H9 (cell line): ENCODE measurements around the gene FCRL6. TPM values are rescaled to one million over a fixed set of nuclear protein-coding genes. Genes with fewer than 3 reads are reported as not detected.

ENCODE experiments used
- DNase-seq: peaks from one replicate; pipeline ENCODE4 v3.0.0-alpha.2; 2017
- H2AFZ ChIP-seq: one replicate; pipeline ENCODE4 v1.6.1; 2013; ENCODE audit warnings: mild to moderate bottlenecking, low read length, control low read depth, moderate library complexity
- H2AK5ac ChIP-seq: 2 replicates; pipeline ENCODE4 v1.6.1; 2013; ENCODE audit warnings: low read length, control low read depth, mixed read lengths; ENCODE audit not compliant: insufficient read length
- H2BK120ac ChIP-seq: one replicate; pipeline ENCODE4 v1.6.1; 2013; ENCODE audit warnings: low read depth, mild to moderate bottlenecking, low read length, control low read depth, inconsistent platforms; ENCODE audit not compliant: poor library complexity, severe bottlenecking
- H2BK12ac ChIP-seq: 2 replicates; pipeline ENCODE4 v1.6.1; 2013; ENCODE audit warnings: low read length, control low read depth, mixed read lengths, low read depth; ENCODE audit not compliant: insufficient read length
- H2BK15ac ChIP-seq: 2 replicates; pipeline ENCODE4 v1.6.1; 2013; ENCODE audit warnings: low read depth, low read length, control low read depth
- H2BK20ac ChIP-seq: one replicate; pipeline ENCODE4 v1.6.1; 2013; ENCODE audit warnings: low read depth, mild to moderate bottlenecking, low read length, control low read depth, inconsistent platforms; ENCODE audit not compliant: poor library complexity, severe bottlenecking
- H2BK5ac ChIP-seq: 2 replicates; pipeline ENCODE4 v1.6.1; 2013; ENCODE audit warnings: low read length, control low read depth, mixed read lengths; ENCODE audit not compliant: insufficient read length
- H3K14ac ChIP-seq: 2 replicates; pipeline ENCODE4 v1.6.1; 2013; ENCODE audit warnings: low read length, control low read depth; ENCODE audit not compliant: insufficient read depth
- H3K18ac ChIP-seq: 2 replicates; pipeline ENCODE4 v1.6.1; 2013; ENCODE audit warnings: low read depth, mild to moderate bottlenecking, mixed read lengths, low read length, control low read depth; ENCODE audit not compliant: insufficient read length
- H3K23ac ChIP-seq: 2 replicates; pipeline ENCODE4 v1.6.1; 2013; ENCODE audit warnings: low read length, control low read depth, mixed read lengths, low read depth; ENCODE audit not compliant: insufficient read length
- H3K23me2 ChIP-seq: 2 replicates; pipeline ENCODE4 v1.6.1; 2013; ENCODE audit warnings: low read depth, mild to moderate bottlenecking, mixed read lengths, low read length, control low read depth; ENCODE audit not compliant: insufficient read length, poor library complexity, severe bottlenecking
- H3K27ac ChIP-seq: 2 replicates; pipeline ENCODE4 v1.5.1; 2013; ENCODE audit warnings: low read length, control low read depth, mixed read lengths, low read depth; ENCODE audit not compliant: insufficient read length
- H3K27me3 ChIP-seq: 2 replicates; pipeline ENCODE4 v1.6.1; 2013; ENCODE audit warnings: low read length, control low read depth, inconsistent platforms; ENCODE audit not compliant: insufficient read depth
- H3K4ac ChIP-seq: 2 replicates; pipeline ENCODE4 v1.6.1; 2013; ENCODE audit warnings: low read depth, mild to moderate bottlenecking, control low read depth, inconsistent platforms, low read length, moderate library complexity
- H3K4me1 ChIP-seq: 2 replicates; pipeline ENCODE4 v1.6.1; 2013; ENCODE audit warnings: low read length, control low read depth, inconsistent platforms; ENCODE audit not compliant: insufficient read depth
- H3K4me2 ChIP-seq: 2 replicates; pipeline ENCODE4 v1.6.1; 2013; ENCODE audit warnings: low read length, control low read depth, mixed read lengths; ENCODE audit not compliant: insufficient read length, insufficient read depth
- H3K56ac ChIP-seq: 2 replicates; pipeline ENCODE4 v1.6.1; 2013; ENCODE audit warnings: low read depth, mild to moderate bottlenecking, mixed read lengths, low read length, control low read depth; ENCODE audit not compliant: insufficient read length
- H3K79me1 ChIP-seq: 2 replicates; pipeline ENCODE4 v1.6.1; 2013; ENCODE audit warnings: low read depth, mild to moderate bottlenecking, moderate library complexity, low read length, control low read depth, inconsistent platforms; ENCODE audit not compliant: insufficient read depth, poor library complexity, severe bottlenecking
- H3K79me2 ChIP-seq: 2 replicates; pipeline ENCODE4 v1.6.1; 2013; ENCODE audit warnings: low read length, control low read depth, inconsistent platforms; ENCODE audit not compliant: insufficient read depth
- H3K9ac ChIP-seq: 2 replicates; pipeline ENCODE4 v1.6.1; 2013; ENCODE audit warnings: low read length, control low read depth, mixed read lengths; ENCODE audit not compliant: insufficient read length; ENCODE audit errors: extremely low read depth
- H3K9me3 ChIP-seq: one replicate; pipeline ENCODE4 v1.6.1; 2013; ENCODE audit warnings: low read depth, low read length, inconsistent platforms; ENCODE audit not compliant: control insufficient read depth
- H3T11ph ChIP-seq: one replicate; pipeline ENCODE4 v1.6.1; 2013; ENCODE audit warnings: mild to moderate bottlenecking, low read length, control low read depth, inconsistent platforms
- H4K20me1 ChIP-seq: one replicate; pipeline ENCODE4 v1.6.1; 2013; ENCODE audit not compliant: control insufficient read depth, insufficient read length, insufficient read depth
- H4K5ac ChIP-seq: 2 replicates; pipeline ENCODE4 v1.6.1; 2013; ENCODE audit warnings: low read depth, mild to moderate bottlenecking, mixed read lengths, low read length, control low read depth; ENCODE audit not compliant: insufficient read length
- H4K8ac ChIP-seq: replicated peaks from 2 replicates; pipeline ENCODE4 v1.6.1; 2013; ENCODE audit warnings: low read length, control low read depth, mixed read lengths, low read depth; ENCODE audit not compliant: insufficient read length
- H4K91ac ChIP-seq: 2 replicates; pipeline ENCODE4 v1.6.1; 2013; ENCODE audit warnings: low read depth, mild to moderate bottlenecking, moderate library complexity, mixed read lengths, low read length, control low read depth; ENCODE audit not compliant: insufficient read length
- H3K27ac Mint-ChIP-seq, 3 experiments: 2 replicates in 2 of 3; 3 replicates in 1 of 3; pipeline ENCODE4 v1.8.0; 2020 to 2021; ENCODE audit warnings: mixed read lengths in 3 of 3, mild to moderate bottlenecking in 1 of 3, moderate library complexity in 1 of 3
- H3K27me3 Mint-ChIP-seq: 2 replicates; pipeline ENCODE4 v1.8.0; 2021; ENCODE audit warnings: low read depth, mild to moderate bottlenecking, moderate library complexity, mixed read lengths
- H3K36me3 Mint-ChIP-seq, 3 experiments: 2 replicates in 2 of 3; 3 replicates in 1 of 3; pipeline ENCODE4 v1.8.0; 2020 to 2021; ENCODE audit warnings: low read depth in 3 of 3, mixed read lengths in 3 of 3; ENCODE audit not compliant: insufficient read depth in 1 of 3
- H3K4me1 Mint-ChIP-seq, 2 experiments: 2 replicates each; pipeline ENCODE4 v1.8.0; 2020; ENCODE audit warnings: mixed read lengths in 2 of 2
- H3K4me3 Mint-ChIP-seq, 2 experiments: 2 replicates in 1 of 2; 3 replicates in 1 of 2; pipeline ENCODE4 v1.8.0; 2020 to 2021; ENCODE audit warnings: mild to moderate bottlenecking in 2 of 2, mixed read lengths in 2 of 2, moderate library complexity in 1 of 2
- H3K9me3 Mint-ChIP-seq, 2 experiments: 2 replicates in 1 of 2; 3 replicates in 1 of 2; pipeline ENCODE4 v1.8.0; 2020; ENCODE audit warnings: mild to moderate bottlenecking in 2 of 2, mixed read lengths in 2 of 2, moderate library complexity in 1 of 2
- WGBS: extraction: QIAGEN DNeasy Blood & Tissue Kit; methylation state at CpG from one replicate; pipeline ENCODE4 v1.1.7; 2013; ENCODE audit warnings: missing lambda C conversion rate, low lambda C conversion rate, mixed read lengths; ENCODE audit not compliant: insufficient read length; ENCODE audit errors: extremely low coverage; 5-methylcytosine and 5-hydroxymethylcytosine counted together
- total RNA-seq: library from RNA; stranded (reverse); gene quantifications from 2 replicates; pipeline ENCODE4 v1.2.1, GENCODE V29; 2021
- TF ChIP-seq, protein P1 (sequence below): fragments of 200-600 bp; sonication (generic); conservative IDR thresholded peaks from 3 replicates; pipeline ENCODE4 v1.8.0; 2021; ENCODE audit warnings: antibody characterized with exemption, mild to moderate bottlenecking

Gene FCRL6
- total RNA-seq, 1 experiment from 2014 or later: not detected

DNA sequence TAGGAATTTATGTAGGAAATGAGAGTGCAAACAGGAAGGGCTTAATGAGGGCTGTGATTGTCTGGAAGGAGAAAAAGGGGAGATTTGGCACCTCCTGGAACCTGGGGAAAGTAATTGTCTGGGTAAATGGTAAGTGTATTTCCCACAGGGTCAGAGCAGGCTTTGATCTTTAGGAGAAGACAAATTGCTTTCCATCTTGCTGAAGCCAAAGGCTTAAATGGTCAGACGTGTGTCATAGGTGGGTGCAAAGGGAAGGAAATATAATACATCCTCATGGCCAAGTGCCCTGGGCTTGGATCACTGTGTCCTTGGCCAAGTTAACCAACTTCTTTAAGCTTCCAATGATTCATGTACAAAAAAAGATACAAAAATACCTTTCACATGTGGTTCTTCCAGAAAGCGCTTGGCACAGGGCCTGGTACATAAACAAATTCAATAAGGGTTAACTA, 22.7 kb upstream of the FCRL6 start:
- Histone ChIP-seq H3K56ac (no peak overlapping the region), H3K23me2 (no peaks in the 10 kb centered on the region), H2AK5ac (no peak overlapping the region), H3K4ac (no peak overlapping the region), H2BK20ac (no peak overlapping the region), H3K23ac (no peak overlapping the region), H4K91ac (no peak overlapping the region), H3K27ac (no peak overlapping the region), H3K14ac (no peak overlapping the region), H3T11ph (no peak overlapping the region), H2BK5ac (no peak overlapping the region), H3K4me2 (no peak overlapping the region), H4K8ac (no peak overlapping the region), H2AFZ (no peak overlapping the region), H4K5ac (no peak overlapping the region), H3K79me2 (no peaks in the 10 kb centered on the region), H4K20me1 (no peaks in the 10 kb centered on the region), H3K9me3 (no peaks in the 10 kb centered on the region), H3K4me1 (peaks cover 5% of the 10 kb centered on the region; the same call in 1 of the 2 replicates), H2BK12ac (no peak overlapping the region), H3K27me3 (no peaks in the 10 kb centered on the region), H3K9ac (no peak overlapping the region), H3K18ac (no peak overlapping the region), H2BK120ac (no peak overlapping the region), H3K79me1 (no peaks in the 10 kb centered on the region), H2BK15ac (no peak overlapping the region)
- peaks cover 11% of the 10 kb centered on the region for H3K27me3 Mint-ChIP-seq
- no peak overlapping the region for H3K4me3 Mint-ChIP-seq
- H3K4me1 Mint-ChIP-seq: peaks cover 23% of the 10 kb centered on the region in 2 experiments
- TF ChIP-seq, protein P1, sequence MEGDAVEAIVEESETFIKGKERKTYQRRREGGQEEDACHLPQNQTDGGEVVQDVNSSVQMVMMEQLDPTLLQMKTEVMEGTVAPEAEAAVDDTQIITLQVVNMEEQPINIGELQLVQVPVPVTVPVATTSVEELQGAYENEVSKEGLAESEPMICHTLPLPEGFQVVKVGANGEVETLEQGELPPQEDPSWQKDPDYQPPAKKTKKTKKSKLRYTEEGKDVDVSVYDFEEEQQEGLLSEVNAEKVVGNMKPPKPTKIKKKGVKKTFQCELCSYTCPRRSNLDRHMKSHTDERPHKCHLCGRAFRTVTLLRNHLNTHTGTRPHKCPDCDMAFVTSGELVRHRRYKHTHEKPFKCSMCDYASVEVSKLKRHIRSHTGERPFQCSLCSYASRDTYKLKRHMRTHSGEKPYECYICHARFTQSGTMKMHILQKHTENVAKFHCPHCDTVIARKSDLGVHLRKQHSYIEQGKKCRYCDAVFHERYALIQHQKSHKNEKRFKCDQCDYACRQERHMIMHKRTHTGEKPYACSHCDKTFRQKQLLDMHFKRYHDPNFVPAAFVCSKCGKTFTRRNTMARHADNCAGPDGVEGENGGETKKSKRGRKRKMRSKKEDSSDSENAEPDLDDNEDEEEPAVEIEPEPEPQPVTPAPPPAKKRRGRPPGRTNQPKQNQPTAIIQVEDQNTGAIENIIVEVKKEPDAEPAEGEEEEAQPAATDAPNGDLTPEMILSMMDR: no peak
- H3K36me3 Mint-ChIP-seq: peaks cover 7 to 21% (median 18%) of the 10 kb centered on the region in 3 experiments
- peaks cover 0 to 3% of the 10 kb centered on the region in 2 experiments; a peak in 1 of 5 replicates for H3K9me3 Mint-ChIP-seq
- no CpG with 5 or more reads among the region's 2 CpGs for WGBS
- no peak overlapping the region for H3K27ac Mint-ChIP-seq
- DNase-seq: no peak
